GM12892 (cell line): ENCODE data around the gene HSD11B2.

Experiments
- POLR2A ChIP-seq: IDR thresholded peaks from 2 replicates; pipeline ENCODE4 v1.6.1; 2011; ENCODE audit warnings: low read depth, low read length, control low read depth
- POLR2AphosphoS5 ChIP-seq: IDR thresholded peaks from 2 replicates; pipeline ENCODE4 v1.6.1; 2011; ENCODE audit warnings: low read depth, low read length, control low read depth

- no peak for TF ChIP-seq POLR2A
- no peak for TF ChIP-seq POLR2AphosphoS5
These were observed 5.8 kb downstream of the HSD11B2 start for GRCh38 chr16:67436640-67437193.
